ENCODE results near the gene DHRS9. TPM values are rescaled to one million over a fixed set of nuclear protein-coding genes. Genes with fewer than 3 reads are reported as not detected.

DHRS9 gene
- total and polyA plus RNA-seq, 9 of the 15 experiments (the other 6 are each of a cell fraction or from before 2014, with no cell fraction given) = 0.27 to 1.7 (median 0.69) TPM

GRCh38 chr2:169109502-169110409, 40.4 kb downstream of the DHRS9 start (continued):
- TF ChIP-seq, protein P1, sequence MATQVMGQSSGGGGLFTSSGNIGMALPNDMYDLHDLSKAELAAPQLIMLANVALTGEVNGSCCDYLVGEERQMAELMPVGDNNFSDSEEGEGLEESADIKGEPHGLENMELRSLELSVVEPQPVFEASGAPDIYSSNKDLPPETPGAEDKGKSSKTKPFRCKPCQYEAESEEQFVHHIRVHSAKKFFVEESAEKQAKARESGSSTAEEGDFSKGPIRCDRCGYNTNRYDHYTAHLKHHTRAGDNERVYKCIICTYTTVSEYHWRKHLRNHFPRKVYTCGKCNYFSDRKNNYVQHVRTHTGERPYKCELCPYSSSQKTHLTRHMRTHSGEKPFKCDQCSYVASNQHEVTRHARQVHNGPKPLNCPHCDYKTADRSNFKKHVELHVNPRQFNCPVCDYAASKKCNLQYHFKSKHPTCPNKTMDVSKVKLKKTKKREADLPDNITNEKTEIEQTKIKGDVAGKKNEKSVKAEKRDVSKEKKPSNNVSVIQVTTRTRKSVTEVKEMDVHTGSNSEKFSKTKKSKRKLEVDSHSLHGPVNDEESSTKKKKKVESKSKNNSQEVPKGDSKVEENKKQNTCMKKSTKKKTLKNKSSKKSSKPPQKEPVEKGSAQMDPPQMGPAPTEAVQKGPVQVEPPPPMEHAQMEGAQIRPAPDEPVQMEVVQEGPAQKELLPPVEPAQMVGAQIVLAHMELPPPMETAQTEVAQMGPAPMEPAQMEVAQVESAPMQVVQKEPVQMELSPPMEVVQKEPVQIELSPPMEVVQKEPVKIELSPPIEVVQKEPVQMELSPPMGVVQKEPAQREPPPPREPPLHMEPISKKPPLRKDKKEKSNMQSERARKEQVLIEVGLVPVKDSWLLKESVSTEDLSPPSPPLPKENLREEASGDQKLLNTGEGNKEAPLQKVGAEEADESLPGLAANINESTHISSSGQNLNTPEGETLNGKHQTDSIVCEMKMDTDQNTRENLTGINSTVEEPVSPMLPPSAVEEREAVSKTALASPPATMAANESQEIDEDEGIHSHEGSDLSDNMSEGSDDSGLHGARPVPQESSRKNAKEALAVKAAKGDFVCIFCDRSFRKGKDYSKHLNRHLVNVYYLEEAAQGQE (IDR thresholded peaks at IDR 0.05; ENCODE audit: borderline replicate concordance) = peak; percentile 94
- TF ChIP-seq, protein P1 (CRISPR knock-in tag; IDR thresholded peaks at IDR 0.05; ENCODE audit: low read depth) = no peak
- no peak for TF ChIP-seq CREB5 (CRISPR knock-in tag; IDR thresholded peaks at IDR 0.05)
- no peak for TF ChIP-seq POLR3G (IDR thresholded peaks at IDR 0.05; ENCODE audit: extremely low read depth, insufficient read length, insufficient replicate concordance)
- TF ChIP-seq ZNF239 (CRISPR knock-in tag; IDR thresholded peaks at IDR 0.05) = no peak
- TF ChIP-seq RB1 (IDR thresholded peaks at IDR 0.05; ENCODE audit: low read depth) = peak; percentile 28; the same call in 1 of the 2 replicates
- no peak for TF ChIP-seq TCF3 (CRISPR knock-in tag; IDR thresholded peaks at IDR 0.05)
- peak; percentile 32; the same call in 1 of the 2 replicates for TF ChIP-seq NBN (IDR thresholded peaks at IDR 0.05; ENCODE audit: low read depth)
- TF ChIP-seq SAFB (IDR thresholded peaks at IDR 0.05; ENCODE audit: borderline replicate concordance, low read depth, low read length) = no peak
- TF ChIP-seq CC2D1A (IDR thresholded peaks at IDR 0.05) = peak; percentile 86
- no peak for TF ChIP-seq HMG20A (CRISPR knock-in tag; conservative IDR thresholded peaks at IDR 0.05)
- no peak for TF ChIP-seq HDAC2 (IDR thresholded peaks at IDR 0.05)
- 0 out of 2 replicates have a peak, but pooled peaks have one; percentile 19 for TF ChIP-seq CTBP1 (IDR thresholded peaks at IDR 0.05; ENCODE audit: borderline replicate concordance)
- TF ChIP-seq, protein P2, sequence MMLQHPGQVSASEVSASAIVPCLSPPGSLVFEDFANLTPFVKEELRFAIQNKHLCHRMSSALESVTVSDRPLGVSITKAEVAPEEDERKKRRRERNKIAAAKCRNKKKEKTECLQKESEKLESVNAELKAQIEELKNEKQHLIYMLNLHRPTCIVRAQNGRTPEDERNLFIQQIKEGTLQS (IDR thresholded peaks at IDR 0.05) = no peak
- TF ChIP-seq, protein P2 (CRISPR knock-in tag; conservative IDR thresholded peaks at IDR 0.05) = peak; percentile 59; the same call in 1 of the 2 replicates
- TF ChIP-seq PHF8 (IDR thresholded peaks at IDR 0.05; ENCODE audit: borderline replicate concordance, low read length) = no peak
